HepG2 (cell line): ENCODE measurements around the gene ZC3H18. TPM values are rescaled to one million over a fixed set of nuclear protein-coding genes. Genes with fewer than 3 reads are reported as not detected.

ENCODE experiments used
- ETS1 ChIP-seq: sonication (generic); formaldehyde crosslinking; IDR thresholded peaks from 2 replicates; pipeline ENCODE4 v1.4.0; 2020; ENCODE audit warnings: missing genetic modification reagents
- KLF6 ChIP-seq: IDR thresholded peaks from 2 replicates; pipeline ENCODE4 v1.8.0; 2016; ENCODE audit warnings: missing biosample characterization, missing genetic modification reagents
- KLF9 ChIP-seq: IDR thresholded peaks from 2 replicates; pipeline ENCODE4 v1.6.1; 2016; ENCODE audit warnings: low read depth
- NFE2 ChIP-seq: sonication (generic); formaldehyde crosslinking; IDR thresholded peaks from 2 replicates; pipeline ENCODE4 v1.4.0; 2020; ENCODE audit warnings: missing genetic modification reagents
- PBX3 ChIP-seq: sonication (generic); formaldehyde crosslinking; IDR thresholded peaks from 2 replicates; pipeline ENCODE4 v1.8.1; 2023; ENCODE audit warnings: missing genetic modification reagents, inconsistent platforms, borderline replicate concordance
- SETDB1 ChIP-seq: sonication (generic); formaldehyde crosslinking; IDR thresholded peaks from 2 replicates; pipeline ENCODE4 v1.5.1; 2020; ENCODE audit warnings: missing genetic modification reagents, mild to moderate bottlenecking, borderline replicate concordance
- SNRNP70 ChIP-seq: fragments of 200-400 bp; formaldehyde crosslinking; IDR thresholded peaks from 2 replicates; pipeline ENCODE4 v1.6.1; 2017; ENCODE audit warnings: mild to moderate bottlenecking, low read depth, low read length, moderate library complexity
- TEAD2 ChIP-seq: sonication (generic); formaldehyde crosslinking; IDR thresholded peaks from 2 replicates; pipeline ENCODE4 v1.9.0; 2021; ENCODE audit warnings: missing genetic modification reagents
- ZNF180 ChIP-seq: sonication (generic); formaldehyde crosslinking; IDR thresholded peaks from 2 replicates; pipeline ENCODE4 v1.4.0; 2020; ENCODE audit warnings: low read depth, missing genetic modification reagents, borderline replicate concordance
- ZNF317 ChIP-seq: sonication (generic); formaldehyde crosslinking; IDR thresholded peaks from 2 replicates; pipeline ENCODE4 v1.5.0; 2020; ENCODE audit warnings: mild to moderate bottlenecking, missing genetic modification reagents
- ZNF431 ChIP-seq: sonication (generic); formaldehyde crosslinking; IDR thresholded peaks from 2 replicates; pipeline ENCODE4 v1.9.0; 2022; ENCODE audit warnings: missing genetic modification reagents, low read depth, mild to moderate bottlenecking, borderline replicate concordance
- ZNF432 ChIP-seq: sonication (generic); formaldehyde crosslinking; IDR thresholded peaks from 2 replicates; pipeline ENCODE4 v1.5.0; 2020; ENCODE audit warnings: missing genetic modification reagents, mild to moderate bottlenecking, borderline replicate concordance
- ZNF639 ChIP-seq: conservative IDR thresholded peaks from 2 replicates; pipeline ENCODE4 v1.6.1; 2018; ENCODE audit warnings: missing genetic modification reagents
- ZNF7 ChIP-seq: IDR thresholded peaks from 2 replicates; pipeline ENCODE4 v1.6.1; 2016; ENCODE audit warnings: missing biosample characterization, missing genetic modification reagents
- ZNF747 ChIP-seq: sonication (generic); formaldehyde crosslinking; IDR thresholded peaks from 2 replicates; pipeline ENCODE4 v1.8.1; 2023; ENCODE audit warnings: missing genetic modification reagents, mild to moderate bottlenecking, borderline replicate concordance
- ZNF766 ChIP-seq: sonication (generic); formaldehyde crosslinking; IDR thresholded peaks from 2 replicates; pipeline ENCODE4 v1.5.0; 2020; ENCODE audit warnings: missing genetic modification reagents, borderline replicate concordance
- ZSCAN21 ChIP-seq: sonication (generic); formaldehyde crosslinking; IDR thresholded peaks from 2 replicates; pipeline ENCODE4 v1.8.0; 2022; ENCODE audit warnings: mild to moderate bottlenecking, missing genetic modification reagents, moderate library complexity, borderline replicate concordance
- polyA plus RNA-seq, 8 experiments: library from polyadenylated mRNA; depleted of rRNA in 3 of 8; stranded (reverse) in 7 of 8; unstranded in 1 of 8; fragments of >200 nt; fragmentation: Illumina TruSeq in 4 of 8; extraction: Trizol in 4 of 8; gene quantifications; 2 replicates each; pipeline versions ENCODE4 v1.2.1 to v1.2.3, GENCODE V29; 2011 to 2016; ENCODE audit warnings: low read depth in 4 of 8, missing spikeins in 1 of 8, mixed read lengths in 1 of 8; ENCODE audit not compliant: insufficient read depth in 1 of 8
- total RNA-seq, 5 experiments: library from RNA; depleted of rRNA; stranded (reverse); fragments of >200 nt; fragmentation: Illumina TruSeq; extraction: Trizol; gene quantifications; 2 replicates each; pipeline ENCODE4 v1.2.3, GENCODE V29; 2016; ENCODE audit warnings: low read depth in 1 of 5
- TF ChIP-seq, protein P1 (sequence below): sonication (generic); formaldehyde crosslinking; IDR thresholded peaks from 2 replicates; pipeline ENCODE4 v1.4.0; 2020; ENCODE audit warnings: mild to moderate bottlenecking, low read depth, missing genetic modification reagents
- TF ChIP-seq, protein P2 (sequence below): sonication (generic); formaldehyde crosslinking; IDR thresholded peaks from 2 replicates; pipeline ENCODE4 v1.8.0; 2022; ENCODE audit warnings: missing genetic modification reagents, mild to moderate bottlenecking, borderline replicate concordance
- TF ChIP-seq, protein P3 (sequence below): sonication (generic); formaldehyde crosslinking; IDR thresholded peaks from 2 replicates; pipeline ENCODE4 v1.8.0; 2022; ENCODE audit warnings: missing genetic modification reagents, mild to moderate bottlenecking, moderate library complexity, borderline replicate concordance

The ZC3H18 gene
- total and polyA plus RNA-seq, 2 of the 13 experiments (the other 11 are each of a cell fraction or from before 2014, with no cell fraction given), result 11.2 to 27.4 TPM

- TF ChIP-seq ZSCAN21, result peak; percentile 44; the same call in 1 of the 2 replicates
- peak; percentile 32; the same call in 1 of the 2 replicates for TF ChIP-seq KLF6 (CRISPR knock-in tag)
- TF ChIP-seq ZNF317 (CRISPR knock-in tag), result peak; percentile 79
- TF ChIP-seq NFE2, result no peak
- TF ChIP-seq ZNF747 (CRISPR knock-in tag), result peak; percentile 88; the same call in 1 of the 2 replicates
- TF ChIP-seq PBX3, result no peak
- TF ChIP-seq, protein P1, sequence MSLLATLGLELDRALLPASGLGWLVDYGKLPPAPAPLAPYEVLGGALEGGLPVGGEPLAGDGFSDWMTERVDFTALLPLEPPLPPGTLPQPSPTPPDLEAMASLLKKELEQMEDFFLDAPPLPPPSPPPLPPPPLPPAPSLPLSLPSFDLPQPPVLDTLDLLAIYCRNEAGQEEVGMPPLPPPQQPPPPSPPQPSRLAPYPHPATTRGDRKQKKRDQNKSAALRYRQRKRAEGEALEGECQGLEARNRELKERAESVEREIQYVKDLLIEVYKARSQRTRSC (CRISPR knock-in tag), result no peak
- TF ChIP-seq ZNF7 (CRISPR knock-in tag), result no peak
- TF ChIP-seq, protein P2, sequence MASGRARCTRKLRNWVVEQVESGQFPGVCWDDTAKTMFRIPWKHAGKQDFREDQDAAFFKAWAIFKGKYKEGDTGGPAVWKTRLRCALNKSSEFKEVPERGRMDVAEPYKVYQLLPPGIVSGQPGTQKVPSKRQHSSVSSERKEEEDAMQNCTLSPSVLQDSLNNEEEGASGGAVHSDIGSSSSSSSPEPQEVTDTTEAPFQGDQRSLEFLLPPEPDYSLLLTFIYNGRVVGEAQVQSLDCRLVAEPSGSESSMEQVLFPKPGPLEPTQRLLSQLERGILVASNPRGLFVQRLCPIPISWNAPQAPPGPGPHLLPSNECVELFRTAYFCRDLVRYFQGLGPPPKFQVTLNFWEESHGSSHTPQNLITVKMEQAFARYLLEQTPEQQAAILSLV, result peak; percentile 88; the same call in 1 of the 2 replicates
- no peak for TF ChIP-seq SNRNP70
- TF ChIP-seq ZNF639 (CRISPR knock-in tag), result peak; percentile 73; the same call in 1 of the 2 replicates
- no peak for TF ChIP-seq SETDB1 (CRISPR knock-in tag)
- no peak for TF ChIP-seq ZNF180 (CRISPR knock-in tag)
- no peak for TF ChIP-seq TEAD2 (CRISPR knock-in tag)
- TF ChIP-seq, protein P3, sequence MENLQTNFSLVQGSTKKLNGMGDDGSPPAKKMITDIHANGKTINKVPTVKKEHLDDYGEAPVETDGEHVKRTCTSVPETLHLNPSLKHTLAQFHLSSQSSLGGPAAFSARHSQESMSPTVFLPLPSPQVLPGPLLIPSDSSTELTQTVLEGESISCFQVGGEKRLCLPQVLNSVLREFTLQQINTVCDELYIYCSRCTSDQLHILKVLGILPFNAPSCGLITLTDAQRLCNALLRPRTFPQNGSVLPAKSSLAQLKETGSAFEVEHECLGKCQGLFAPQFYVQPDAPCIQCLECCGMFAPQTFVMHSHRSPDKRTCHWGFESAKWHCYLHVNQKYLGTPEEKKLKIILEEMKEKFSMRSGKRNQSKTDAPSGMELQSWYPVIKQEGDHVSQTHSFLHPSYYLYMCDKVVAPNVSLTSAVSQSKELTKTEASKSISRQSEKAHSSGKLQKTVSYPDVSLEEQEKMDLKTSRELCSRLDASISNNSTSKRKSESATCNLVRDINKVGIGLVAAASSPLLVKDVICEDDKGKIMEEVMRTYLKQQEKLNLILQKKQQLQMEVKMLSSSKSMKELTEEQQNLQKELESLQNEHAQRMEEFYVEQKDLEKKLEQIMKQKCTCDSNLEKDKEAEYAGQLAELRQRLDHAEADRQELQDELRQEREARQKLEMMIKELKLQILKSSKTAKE (CRISPR knock-in tag), result peak; percentile 97
- peak; percentile 84; the same call in 1 of the 2 replicates for TF ChIP-seq KLF9 (CRISPR knock-in tag)
- peak; percentile 44; the same call in 1 of the 2 replicates for TF ChIP-seq ZNF431 (CRISPR knock-in tag)
- no peak for TF ChIP-seq ZNF766
- TF ChIP-seq ETS1 (CRISPR knock-in tag), result no peak
- no peak for TF ChIP-seq ZNF432 (CRISPR knock-in tag)
These were observed 81.2 kb downstream of the ZC3H18 start (continued) for GRCh38 chr16:88651276-88651988.
